PFSK-1 (cell line): ENCODE results near the gene ARHGAP10.

Experiments used
- POLR2AphosphoS5 ChIP-seq: IDR thresholded peaks from 2 replicates; pipeline ENCODE4 v1.6.1; 2012; ENCODE audit warnings: low read depth, mild to moderate bottlenecking, control low read depth, low read length, moderate library complexity
- SIN3A ChIP-seq: IDR thresholded peaks from 2 replicates; pipeline ENCODE4 v1.6.1; 2012; ENCODE audit warnings: mild to moderate bottlenecking, low read length, moderate library complexity, borderline replicate concordance; ENCODE audit not compliant: insufficient read depth
- TAF1 ChIP-seq: IDR thresholded peaks from 2 replicates; pipeline ENCODE4 v1.6.1; 2012; ENCODE audit warnings: low read length, control low read depth, borderline replicate concordance; ENCODE audit not compliant: insufficient read depth

DNA sequence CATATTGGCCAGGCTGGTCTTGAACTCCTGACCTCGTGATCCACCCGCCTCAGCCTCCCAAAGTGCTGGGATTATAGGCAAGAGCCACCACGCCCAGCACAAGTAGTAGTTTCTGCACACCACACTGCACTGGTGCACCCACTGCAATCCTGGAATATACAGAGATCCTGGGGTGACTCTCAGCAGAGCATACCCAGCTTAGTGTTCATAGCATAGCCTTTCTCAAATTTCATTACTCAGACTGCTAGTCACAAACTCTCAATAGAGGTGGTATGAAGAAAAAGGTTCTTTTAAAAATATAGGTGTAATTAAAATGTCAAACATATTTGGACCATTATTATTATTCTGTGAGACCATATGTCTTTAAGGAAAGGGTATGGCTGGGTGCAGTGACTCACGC lies 6.2 kb upstream of the ARHGAP10 start:
- TF ChIP-seq TAF1 (no peak), SIN3A (no peak), POLR2AphosphoS5 (no peak)
